Skin epidermis (tissue), 12 donors: Measurements from ENCODE around the gene PRDM1.

ENCODE experiments used
- H3K27ac ChIP-seq, 21 experiments: fragments of 200-600 bp; sonication (generic) in 11 of 21; one replicate each; pipeline ENCODE4 v1.5.0; 2020; ENCODE audit warnings: mild to moderate bottlenecking in 3 of 21, inconsistent platforms in 2 of 21, moderate library complexity in 2 of 21
- H3K4me3 ChIP-seq, 7 experiments: fragments of 200-600 bp; sonication (generic) in 2 of 7; one replicate each; pipeline ENCODE4 v1.5.0; 2020; ENCODE audit warnings: inconsistent platforms in 2 of 7, mild to moderate bottlenecking in 2 of 7, moderate library complexity in 1 of 7

The PRDM1 gene

DNA sequence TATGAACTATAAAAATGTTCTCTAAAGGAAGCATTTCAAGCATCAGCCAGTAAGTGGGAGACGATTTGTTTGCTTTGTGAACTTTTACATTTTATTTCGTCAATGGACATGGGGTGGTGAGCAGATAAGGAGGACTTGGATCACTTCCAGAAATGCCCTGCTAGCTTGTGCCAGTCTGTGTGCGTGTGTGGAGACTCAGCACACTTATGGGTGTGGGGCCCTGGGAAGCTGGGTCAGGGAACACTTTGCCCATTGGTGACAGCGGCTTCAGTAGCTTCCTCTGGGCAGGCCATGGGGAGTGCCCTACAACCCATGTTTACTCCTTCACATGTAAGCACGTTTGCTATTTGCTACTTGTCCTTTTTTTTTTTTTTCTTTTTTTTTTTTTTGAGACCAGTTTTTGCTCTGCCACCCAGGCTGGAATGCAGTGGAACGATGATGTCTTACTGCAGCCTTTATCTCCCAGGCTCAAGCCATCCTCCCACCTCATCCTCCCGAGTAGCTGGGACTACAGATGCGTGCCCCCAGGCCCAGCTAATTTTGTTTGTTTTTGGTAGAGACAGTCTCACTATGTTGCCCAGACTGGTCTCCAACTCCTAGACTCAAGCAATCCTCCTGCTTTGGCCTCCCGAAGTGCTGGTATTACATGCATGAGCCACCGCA is 24.2 kb downstream of the PRDM1 start:
- H3K27ac ChIP-seq = no peak overlapping the region
- H3K4me3 ChIP-seq = no peak overlapping the region

DNA sequence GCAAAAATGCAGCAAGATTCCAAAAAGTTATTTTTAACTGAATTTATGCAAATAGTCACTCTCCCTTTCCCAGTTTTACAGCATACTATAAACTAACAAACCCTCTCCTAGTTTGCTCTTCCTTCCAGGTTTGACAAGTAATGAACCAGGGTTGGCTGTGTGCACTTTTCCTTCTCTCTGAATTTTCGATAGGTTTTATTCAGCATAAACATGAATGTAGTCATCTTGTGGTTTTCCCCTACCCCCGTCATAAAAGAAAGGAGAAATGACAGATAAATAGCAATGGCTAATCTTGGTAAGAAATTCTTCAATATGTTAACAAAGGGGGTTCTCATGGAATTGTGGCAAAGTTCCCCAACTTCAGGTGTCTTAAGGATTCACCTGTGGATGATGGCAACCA is 26.3 kb downstream of the PRDM1 start:
- H3K27ac ChIP-seq = peak overlapping the region in 3 of 21 experiments; percentile 17 to 42 (median 27)
- H3K4me3 ChIP-seq = no peak overlapping the region

GRCh38 chr6:106113256-106113959 is 27.3 kb downstream of the PRDM1 start:
- H3K4me3 ChIP-seq = no peak overlapping the region
- H3K27ac ChIP-seq = peak overlapping the region in 1 of 21 experiments; percentile 27

DNA sequence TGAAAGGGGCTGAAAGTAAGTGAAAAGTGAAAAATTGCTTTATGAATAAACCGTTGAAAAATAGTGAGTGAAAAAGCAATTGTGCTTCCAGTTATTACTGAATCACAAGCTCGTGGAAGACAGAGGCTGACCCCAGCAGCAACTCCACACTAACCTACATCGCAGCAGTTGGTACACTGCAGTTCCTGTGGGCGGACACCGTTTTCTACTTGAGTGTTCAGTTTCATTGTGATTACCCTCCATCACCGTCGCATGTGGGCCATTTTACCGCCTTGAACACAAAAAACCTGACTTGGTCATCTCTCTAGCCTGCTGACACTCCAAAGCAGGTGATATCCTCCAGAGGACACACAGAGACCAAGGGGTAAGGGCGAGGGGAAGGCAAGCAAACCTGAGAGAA is 28.4 kb downstream of the PRDM1 start:
- no peak overlapping the region for H3K4me3 ChIP-seq
- H3K27ac ChIP-seq = peak overlapping the region in 4 of 21 experiments; percentile 30 to 76 (median 58)

DNA sequence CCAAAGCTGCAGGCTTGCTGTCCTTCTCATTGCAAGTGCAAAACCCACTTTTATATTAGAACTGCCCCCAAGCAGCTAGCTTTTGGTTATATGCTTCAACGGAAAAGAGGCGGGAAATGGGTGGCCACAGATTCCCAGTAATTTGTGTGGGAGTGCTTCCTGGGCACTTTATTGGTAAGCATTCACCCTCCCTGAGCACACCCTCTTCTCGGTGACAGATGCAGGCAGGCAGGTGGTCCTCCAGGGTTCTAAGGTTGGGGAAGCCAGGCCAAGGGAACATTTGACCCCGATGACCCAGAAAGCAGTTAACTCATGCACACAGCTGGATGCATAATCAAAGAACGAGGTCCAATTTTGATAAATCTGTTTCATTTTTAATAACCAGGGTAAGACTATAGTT is 29.1 kb downstream of the PRDM1 start:
- Histone ChIP-seq H3K27ac (peak overlapping the region in 3 of 21 experiments; percentile 53 to 76 (median 64)), H3K4me3 (no peak overlapping the region)

DNA sequence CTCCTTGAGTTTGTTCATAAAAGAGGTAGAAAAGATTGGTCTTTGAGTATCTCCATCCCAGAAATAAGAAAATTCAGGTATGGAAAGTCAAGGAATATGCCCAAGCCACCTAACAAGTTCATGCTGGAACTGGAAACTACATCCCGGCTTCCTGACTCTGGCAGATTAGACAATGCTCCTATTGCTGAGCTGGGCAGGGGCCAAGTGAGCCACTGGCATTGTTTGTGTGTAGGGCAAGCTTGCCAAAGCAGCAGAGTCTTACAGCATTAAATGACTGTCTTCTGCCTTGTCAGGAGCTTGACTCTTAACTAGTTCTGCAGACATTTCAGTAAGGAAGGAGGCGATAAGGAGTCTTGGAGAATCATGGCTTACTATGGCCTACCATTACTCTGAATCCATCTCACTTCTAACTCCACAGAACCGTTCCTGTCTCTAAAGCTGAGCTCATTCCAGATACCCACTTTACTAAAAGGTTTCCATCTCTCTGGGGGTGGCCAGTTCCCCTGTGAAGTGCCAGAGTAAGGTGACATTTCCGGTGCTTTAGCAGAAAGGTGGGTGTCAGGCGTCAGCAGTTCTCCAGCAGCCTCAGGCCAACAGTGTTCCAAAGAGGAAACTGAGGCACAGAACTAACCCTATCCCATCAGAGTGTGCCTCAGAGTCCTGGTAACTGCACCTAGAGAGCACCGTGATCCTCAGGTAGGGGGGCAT is 30.1 kb downstream of the PRDM1 start:
- Histone ChIP-seq H3K4me3 (no peak overlapping the region), H3K27ac (peak overlapping the region in 9 of 21 experiments; percentile 5 to 76 (median 18))

DNA sequence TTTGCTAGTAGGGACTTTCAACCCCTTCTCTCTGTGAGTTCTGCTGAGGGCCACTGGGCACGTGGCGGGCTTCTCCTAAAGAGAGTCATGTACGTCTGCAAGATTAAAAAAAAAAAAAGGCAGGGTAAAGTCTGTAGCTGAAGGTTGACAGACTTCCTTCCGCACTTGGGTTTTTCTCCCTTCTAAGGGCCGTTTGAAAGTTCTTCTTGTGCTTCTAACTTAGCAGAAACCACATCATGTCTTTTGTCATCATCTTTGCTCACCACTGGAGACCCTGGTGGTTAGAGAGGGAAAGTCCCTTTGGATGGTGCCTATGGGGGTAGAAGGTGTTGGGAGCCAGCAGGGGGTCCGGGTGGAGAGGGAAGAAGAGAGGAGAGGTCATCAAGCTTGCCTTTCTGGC is 31.4 kb downstream of the PRDM1 start:
- H3K27ac ChIP-seq = peak overlapping the region in 3 of 21 experiments; percentile 5 to 76 (median 50)
- H3K4me3 ChIP-seq = no peak overlapping the region

DNA sequence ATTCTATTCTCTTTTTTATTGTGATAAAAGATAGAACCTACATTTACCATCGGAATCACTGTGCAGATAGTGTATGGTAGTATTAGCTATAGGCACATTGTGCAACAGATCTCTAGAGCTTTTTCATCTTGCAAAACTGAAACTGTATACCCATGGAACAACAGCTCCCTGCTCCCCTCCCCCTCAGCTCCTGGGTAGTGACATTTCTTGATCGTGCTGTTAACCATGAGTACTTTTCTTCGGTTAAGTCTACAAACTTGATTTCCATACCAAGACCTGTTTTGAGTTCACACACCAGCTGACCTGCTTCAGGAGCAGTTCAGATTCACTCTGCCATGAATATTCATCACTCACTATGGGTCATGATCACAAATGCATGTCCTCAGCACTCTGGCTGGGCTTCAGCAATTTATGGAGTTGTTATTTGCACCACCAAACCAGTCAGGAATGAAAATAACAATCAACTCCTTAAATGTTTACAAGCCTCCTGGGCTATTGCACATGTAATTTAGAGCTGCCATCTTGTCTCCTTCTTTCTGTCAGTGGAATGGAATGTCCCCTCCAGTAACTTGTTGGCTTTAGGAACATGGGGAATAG is 32.8 kb downstream of the PRDM1 start:
- no peak overlapping the region for H3K4me3 ChIP-seq
- peak overlapping the region in 4 of 21 experiments; percentile 1 to 8 (median 5) for H3K27ac ChIP-seq

GRCh38 chr6:106119546-106119945 is 33.4 kb downstream of the PRDM1 start:
- no peak overlapping the region for H3K4me3 ChIP-seq
- H3K27ac ChIP-seq = peak overlapping the region in 8 of 21 experiments; percentile 1 to 48 (median 20)

DNA sequence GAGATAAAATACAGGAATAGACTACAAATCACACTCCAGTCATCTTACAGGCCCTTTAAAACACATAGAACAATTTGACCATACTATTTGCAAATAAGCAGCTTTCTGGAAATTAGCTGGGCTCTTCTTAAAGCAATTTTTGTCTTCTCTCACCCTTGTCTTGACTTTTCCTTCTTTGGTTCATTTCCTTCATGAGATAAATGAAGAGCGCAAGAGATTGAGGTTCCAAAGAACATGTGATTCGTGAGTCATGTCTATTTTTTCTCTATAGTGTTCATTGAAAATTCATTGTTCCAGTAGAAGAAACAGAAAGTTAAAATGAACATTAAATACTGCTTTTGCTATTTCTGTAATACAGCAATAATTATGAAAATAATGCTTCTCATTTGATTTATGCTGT is 33.9 kb downstream of the PRDM1 start:
- Histone ChIP-seq H3K27ac (peak overlapping the region in 8 of 21 experiments; percentile 2 to 48 (median 20)), H3K4me3 (no peak overlapping the region)

DNA sequence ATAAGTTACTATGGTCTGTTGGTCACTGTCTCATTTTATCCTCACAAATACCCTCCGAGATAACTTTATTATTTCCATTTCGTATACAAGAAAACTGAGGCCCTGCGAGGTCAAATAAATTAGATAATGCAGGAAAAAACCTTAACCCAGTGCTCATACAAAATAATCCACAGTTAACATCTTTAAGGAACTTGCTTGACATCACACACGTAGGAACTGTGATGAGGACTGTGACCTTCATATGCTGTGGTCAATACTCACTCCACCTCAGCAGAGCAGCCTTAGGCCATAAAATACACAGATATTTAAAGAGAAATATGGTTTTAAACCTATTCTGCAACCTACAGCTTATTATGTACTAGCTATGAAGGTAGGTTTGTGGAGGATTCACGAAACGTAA is 34.3 kb downstream of the PRDM1 start:
- Histone ChIP-seq H3K4me3 (no peak overlapping the region), H3K27ac (peak overlapping the region in 2 of 21 experiments; percentile 17)

DNA sequence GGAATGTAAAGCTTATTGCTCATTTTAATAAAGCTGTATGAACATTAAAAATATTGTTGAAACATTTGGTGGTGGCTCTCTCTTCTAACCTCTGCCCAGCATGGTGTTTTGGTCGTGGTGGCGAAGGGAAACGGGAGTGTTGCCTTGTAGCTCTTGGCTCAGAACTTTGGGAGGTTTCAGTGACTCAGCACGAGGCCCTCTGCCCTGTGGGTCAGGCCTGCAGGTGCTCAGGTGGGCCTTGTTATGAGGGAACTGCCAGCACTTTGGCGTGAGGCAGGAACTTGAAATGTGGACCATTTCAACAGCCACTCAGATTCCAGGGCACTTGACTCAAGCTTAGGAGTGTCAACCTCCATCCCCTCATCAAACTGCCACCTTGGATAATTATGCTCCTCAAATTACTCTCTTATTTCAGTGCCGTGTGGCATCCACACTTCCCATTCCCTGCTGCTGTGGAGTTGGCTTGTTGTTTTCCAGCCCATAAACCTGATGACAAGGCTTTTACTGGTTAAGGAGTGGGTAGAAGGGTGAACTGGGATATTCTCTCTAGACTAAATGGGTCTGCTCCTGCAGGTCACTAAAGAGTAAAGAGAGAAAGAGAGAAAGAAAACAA is 36.3 kb downstream of the PRDM1 start:
- Histone ChIP-seq H3K27ac (peak overlapping the region in 1 of 21 experiments; percentile 35), H3K4me3 (no peak overlapping the region)

DNA sequence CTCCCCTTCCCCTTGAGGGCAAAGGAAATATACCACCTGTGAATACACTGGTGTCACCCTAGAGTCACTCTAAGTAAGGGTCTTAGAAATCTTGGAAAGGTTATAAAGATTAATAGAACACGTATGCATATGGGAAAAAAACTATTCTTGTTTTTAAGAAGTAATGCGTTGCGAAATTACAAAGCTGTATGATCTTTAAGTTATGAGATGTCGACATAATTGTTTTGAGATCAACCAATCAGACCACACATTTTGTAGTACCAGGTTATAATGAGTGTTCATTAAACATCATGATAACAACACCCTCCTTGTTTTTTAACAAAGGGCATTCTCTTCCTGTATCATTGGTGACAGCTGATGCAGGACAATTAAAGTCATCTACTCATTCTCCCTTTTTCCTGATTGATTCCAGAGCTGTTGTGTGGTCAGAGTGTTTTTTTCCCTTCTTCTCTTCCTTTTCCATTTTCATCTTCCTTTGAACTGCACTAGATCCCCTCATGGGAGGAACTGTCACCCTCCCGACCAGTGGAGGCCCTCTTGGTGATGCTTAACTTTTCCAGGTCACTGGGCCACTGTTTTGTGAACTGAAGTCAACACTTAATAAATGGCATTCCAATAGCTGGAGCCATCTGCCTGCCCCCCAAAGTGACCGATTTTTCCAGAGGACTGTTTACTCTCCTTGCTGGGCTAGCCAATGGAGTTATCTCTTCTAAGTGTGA is 37.0 kb downstream of the PRDM1 start:
- no peak overlapping the region for H3K4me3 ChIP-seq
- peak overlapping the region in 1 of 21 experiments; percentile 35 for H3K27ac ChIP-seq

DNA sequence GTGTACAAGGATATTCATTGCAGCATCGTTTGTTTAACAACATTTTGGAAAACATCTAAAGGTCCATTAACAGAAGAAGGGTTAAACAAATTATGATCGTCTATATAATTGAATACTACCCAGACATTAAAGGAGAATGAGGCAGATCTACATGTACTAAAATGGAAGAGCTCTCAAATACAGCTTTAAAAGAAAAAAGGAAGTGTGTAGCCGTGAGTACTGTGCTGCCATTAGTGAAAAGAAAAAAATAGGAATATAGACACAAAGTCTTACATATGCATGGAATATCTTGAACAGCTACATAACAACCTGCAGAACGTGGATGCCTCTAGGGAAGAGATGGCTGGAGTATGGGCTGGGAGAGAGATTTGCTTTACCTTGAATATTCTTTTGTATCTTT is 37.9 kb downstream of the PRDM1 start:
- Histone ChIP-seq H3K27ac (no peak overlapping the region), H3K4me3 (no peak overlapping the region)

- no peak overlapping the region for H3K27ac ChIP-seq
- no peak overlapping the region for H3K4me3 ChIP-seq
Observed at GRCh38 chr6:106124437-106125430, 38.6 kb downstream of the PRDM1 start.

DNA sequence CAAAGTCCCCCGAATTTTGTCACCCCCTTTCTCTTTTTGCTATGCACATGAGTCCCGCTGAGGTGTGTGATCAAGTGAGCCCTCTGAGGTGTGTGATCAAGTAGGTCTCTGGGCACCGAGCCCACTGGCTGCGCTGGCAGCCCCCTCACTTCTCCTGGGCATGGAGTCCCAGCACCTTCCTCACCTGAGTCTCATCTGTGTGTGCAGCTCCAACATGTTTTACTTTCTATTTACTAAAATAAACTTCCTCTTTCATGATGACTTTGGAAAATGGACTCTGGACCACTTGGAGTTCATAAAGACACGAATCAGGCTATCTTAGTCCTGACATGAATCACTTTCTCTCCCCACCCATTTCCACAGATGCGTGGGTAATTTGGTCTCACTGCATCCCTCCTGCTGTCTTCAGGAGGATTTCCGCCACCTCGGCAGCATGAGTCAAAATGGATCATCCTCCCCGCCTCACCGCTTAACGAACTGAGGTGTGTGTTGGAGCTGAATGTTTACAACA is 39.8 kb downstream of the PRDM1 start:
- Histone ChIP-seq H3K4me3 (no peak overlapping the region), H3K27ac (peak overlapping the region in 5 of 21 experiments; percentile 13 to 60 (median 50))

DNA sequence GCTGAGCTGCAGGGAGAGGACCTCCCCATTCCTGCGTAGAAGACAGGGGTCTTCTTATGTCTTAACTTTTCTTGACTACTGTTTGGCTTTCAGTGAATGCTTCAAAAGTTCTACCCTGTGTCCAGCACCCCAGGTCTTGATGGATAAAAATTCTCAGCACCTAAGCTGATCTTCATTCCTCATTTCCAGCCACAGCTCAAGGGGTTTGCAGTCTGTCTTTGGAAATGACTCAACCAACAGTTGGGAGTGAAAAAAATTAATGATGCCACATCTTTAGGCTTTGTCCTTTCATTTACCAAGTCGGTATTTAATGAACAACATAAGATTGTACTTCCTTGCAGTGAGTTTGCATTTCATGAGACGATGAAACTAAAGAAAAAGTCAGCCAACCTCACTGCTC is 40.3 kb downstream of the PRDM1 start:
- no peak overlapping the region for H3K4me3 ChIP-seq

More for the DNA sequence above, 40.3 kb downstream of the PRDM1 start:
- peak overlapping the region in 5 of 21 experiments; percentile 13 to 60 (median 50) for H3K27ac ChIP-seq
